A673 (cell line): ENCODE results near the gene GOLGA1. TPM values are rescaled to one million over a fixed set of nuclear protein-coding genes. Genes with fewer than 3 reads are reported as not detected.

Source experiments
- BruUV-seq: library from RNA; stranded (reverse); fragments of 400-500 nt; replicated peaks from 2 replicates; lab custom pipeline; 2021; lab: Mats Ljungman, UMichigan
- CTCF ChIA-PET: fragments of 300-600 bp; sonication (Branson Sonifier 250); formaldehyde crosslinking; loops from one replicate; lab custom pipeline; 2022; ENCODE audit warnings: antibody characterized with exemption; lab: Charles Lee
- POLR2A ChIA-PET: fragments of 300-600 bp; sonication (Branson Sonifier 250); formaldehyde crosslinking; loops from one replicate; lab custom pipeline; 2022; ENCODE audit warnings: antibody characterized with exemption; ENCODE audit not compliant: low non-redundant PET; lab: Charles Lee
- DNase-seq: peaks from one replicate; pipeline ENCODE4 v3.0.0-alpha.2; 2015; ENCODE audit warnings: low spot score
- H3K27ac ChIP-seq: fragments of 200-600 bp; sonication (generic); 2 replicates; pipeline ENCODE4 v1.5.1; 2016; ENCODE audit warnings: mixed run types, low read depth, mild to moderate bottlenecking, mixed read lengths, antibody characterized with exemption, low read length; ENCODE audit not compliant: poor library complexity, severe bottlenecking
- H3K27me3 ChIP-seq: fragments of 200-600 bp; sonication (generic); replicated peaks from 2 replicates; pipeline ENCODE4 v1.6.1; 2017; ENCODE audit warnings: mixed run types, low read depth, mild to moderate bottlenecking, mixed read lengths, antibody characterized with exemption, low read length; ENCODE audit not compliant: insufficient read depth, poor library complexity
- H3K36me3 ChIP-seq: fragments of 200-600 bp; sonication (generic); 2 replicates; pipeline ENCODE4 v1.6.1; 2016; ENCODE audit warnings: mixed run types, mild to moderate bottlenecking, mixed read lengths, antibody characterized with exemption, low read length; ENCODE audit not compliant: insufficient read depth, poor library complexity, severe bottlenecking
- H3K4me1 ChIP-seq: fragments of 200-600 bp; sonication (generic); 2 replicates; pipeline ENCODE4 v1.6.1; 2017; ENCODE audit warnings: mixed run types, mild to moderate bottlenecking, mixed read lengths, antibody characterized with exemption, low read length; ENCODE audit not compliant: insufficient read depth, poor library complexity, severe bottlenecking
- H3K4me3 ChIP-seq: fragments of 200-600 bp; sonication (generic); 2 replicates; pipeline ENCODE4 v1.5.1; 2016; ENCODE audit warnings: low read depth, mixed run types, mild to moderate bottlenecking, mixed read lengths, low read length; ENCODE audit not compliant: poor library complexity, severe bottlenecking
- H3K9me3 ChIP-seq: fragments of 200-600 bp; sonication (generic); 2 replicates; pipeline ENCODE4 v1.6.1; 2016; ENCODE audit warnings: mixed run types, low read depth, mild to moderate bottlenecking, mixed read lengths, antibody characterized with exemption, low read length; ENCODE audit not compliant: poor library complexity, severe bottlenecking
- EZH2 ChIP-seq: fragments of 200-600 bp; sonication (generic); IDR thresholded peaks from 2 replicates; pipeline ENCODE4 v1.6.1; 2017; ENCODE audit warnings: borderline replicate concordance, low read depth, mild to moderate bottlenecking, mixed read lengths, antibody characterized with exemption, low read length; ENCODE audit not compliant: poor library complexity, severe bottlenecking
- intact Hi-C: fragments of 100-400 bp; cut with micrococcal nuclease; formaldehyde crosslinking; loops from one replicate; pipeline ENCODE4 v1.10.0; 2022; ENCODE audit not compliant: unreplicated experiment
- total RNA-seq: library from RNA; stranded (reverse); gene quantifications from 2 replicates; pipeline ENCODE4 v1.2.3, GENCODE V29; 2021
- TF ChIP-seq, protein P1 (sequence below): fragments of 300-800, 200-600 bp; sonication (generic); conservative IDR thresholded peaks from 2 replicates; pipeline ENCODE4 v1.5.1; 2017; ENCODE audit warnings: low read depth, mild to moderate bottlenecking, antibody characterized with exemption, low read length, moderate library complexity, mixed read lengths

GOLGA1 gene
- total RNA-seq, 1 experiment from 2014 or later = 21.7 TPM

DNA sequence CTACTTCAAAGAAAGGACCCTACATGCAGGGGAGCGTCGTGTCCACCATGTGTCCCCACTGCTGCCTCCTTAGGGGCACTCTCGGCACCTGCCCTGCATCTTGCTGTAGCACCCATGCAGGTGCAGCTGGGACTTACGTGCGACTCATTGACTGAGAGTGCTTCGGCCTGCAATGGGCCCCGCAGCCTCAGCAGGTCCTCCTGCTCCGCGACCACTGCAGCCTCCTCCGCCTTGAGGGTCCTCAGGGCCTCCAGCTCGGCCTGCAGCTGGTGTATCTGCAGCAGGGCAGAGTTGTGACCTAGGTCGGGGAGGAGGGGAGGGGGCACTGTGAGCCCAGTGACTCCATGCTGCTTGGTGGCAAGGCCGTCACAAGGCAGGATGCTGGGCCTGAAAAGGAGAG lies 51.9 kb downstream of the GOLGA1 start:
- no peak overlapping the region for H3K27ac ChIP-seq
- CTCF ChIA-PET = no interaction called here
- H3K4me3 ChIP-seq = no peak overlapping the region
- POLR2A ChIA-PET = no interaction called here
- intact Hi-C loops = no loop called here
- H3K36me3 ChIP-seq = peaks cover 12% of the 10 kb centered on the region
- DNase-seq = no peak
- no TSS peak for BruUV-seq
- H3K4me1 ChIP-seq = no peaks in the 10 kb centered on the region
- H3K27me3 ChIP-seq = no peaks in the 10 kb centered on the region
- no peaks in the 10 kb centered on the region for H3K9me3 ChIP-seq
- TF ChIP-seq, protein P1, sequence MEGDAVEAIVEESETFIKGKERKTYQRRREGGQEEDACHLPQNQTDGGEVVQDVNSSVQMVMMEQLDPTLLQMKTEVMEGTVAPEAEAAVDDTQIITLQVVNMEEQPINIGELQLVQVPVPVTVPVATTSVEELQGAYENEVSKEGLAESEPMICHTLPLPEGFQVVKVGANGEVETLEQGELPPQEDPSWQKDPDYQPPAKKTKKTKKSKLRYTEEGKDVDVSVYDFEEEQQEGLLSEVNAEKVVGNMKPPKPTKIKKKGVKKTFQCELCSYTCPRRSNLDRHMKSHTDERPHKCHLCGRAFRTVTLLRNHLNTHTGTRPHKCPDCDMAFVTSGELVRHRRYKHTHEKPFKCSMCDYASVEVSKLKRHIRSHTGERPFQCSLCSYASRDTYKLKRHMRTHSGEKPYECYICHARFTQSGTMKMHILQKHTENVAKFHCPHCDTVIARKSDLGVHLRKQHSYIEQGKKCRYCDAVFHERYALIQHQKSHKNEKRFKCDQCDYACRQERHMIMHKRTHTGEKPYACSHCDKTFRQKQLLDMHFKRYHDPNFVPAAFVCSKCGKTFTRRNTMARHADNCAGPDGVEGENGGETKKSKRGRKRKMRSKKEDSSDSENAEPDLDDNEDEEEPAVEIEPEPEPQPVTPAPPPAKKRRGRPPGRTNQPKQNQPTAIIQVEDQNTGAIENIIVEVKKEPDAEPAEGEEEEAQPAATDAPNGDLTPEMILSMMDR = no peak
- no peak for TF ChIP-seq EZH2

DNA sequence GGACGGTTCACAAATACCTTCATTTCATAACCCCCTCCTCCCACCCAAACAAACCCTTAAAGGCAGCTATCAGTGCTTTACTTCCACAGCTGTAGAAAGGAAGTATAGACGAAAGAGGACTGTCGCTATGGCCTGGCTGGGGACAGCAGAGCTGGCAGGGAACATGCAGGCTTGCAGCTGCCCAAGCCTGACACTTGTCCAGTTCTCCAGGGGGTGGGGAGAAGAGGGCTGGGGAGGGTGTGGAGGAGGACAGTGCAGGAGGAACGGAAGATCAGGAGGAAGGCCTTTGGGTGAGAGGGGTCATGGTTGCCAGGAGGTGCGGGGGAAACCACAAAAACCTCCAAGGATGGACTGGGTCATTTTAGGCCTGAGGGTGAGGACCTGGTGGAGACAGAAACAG lies 53.1 kb downstream of the GOLGA1 start:
- CTCF ChIA-PET = no interaction called here
- H3K27ac ChIP-seq = no peak overlapping the region
- POLR2A ChIA-PET = no interaction called here

DNA sequence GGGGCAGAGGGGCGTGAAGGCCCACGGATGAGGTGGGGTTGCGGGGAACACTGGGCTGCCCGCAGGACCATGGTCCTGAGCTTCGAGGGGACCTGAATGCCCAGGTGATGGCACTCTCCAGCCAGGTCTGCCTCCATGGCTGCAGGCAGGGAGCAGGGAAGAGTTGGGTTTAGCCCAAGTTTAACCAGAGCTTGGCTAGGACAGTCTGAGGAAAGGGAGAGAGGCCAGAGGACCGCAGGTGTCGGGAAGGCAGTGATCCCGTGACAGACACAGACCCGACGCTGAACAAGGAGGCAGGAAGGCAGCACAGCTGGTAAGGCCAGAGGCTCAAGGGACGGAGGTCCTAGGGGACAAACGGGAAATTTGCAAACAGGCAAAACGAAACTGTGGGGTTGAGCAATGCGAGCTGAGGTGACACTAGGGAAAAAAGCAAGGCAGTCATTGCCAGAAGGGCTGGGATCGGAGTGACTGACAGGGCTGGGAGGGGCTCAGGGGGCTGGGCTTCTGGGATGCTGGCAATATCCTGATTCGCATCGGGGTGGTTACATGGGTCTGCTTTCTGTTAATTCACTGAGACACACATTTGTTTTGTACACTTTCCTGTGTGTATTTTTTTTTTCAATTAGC lies 53.9 kb downstream of the GOLGA1 start:
- H3K4me3 ChIP-seq = no peak overlapping the region
- no peak for TF ChIP-seq EZH2
- TF ChIP-seq, protein P1 = no peak
- no peak for DNase-seq
- peaks cover 12% of the 10 kb centered on the region for H3K36me3 ChIP-seq
- ChIA-PET CTCF (interaction anchor here (0.8 kb wide), 1 partner anchor 9 kb away, joined by 3 read pairs; no protein-coding TSS in a partner anchor), POLR2A (no interaction called here)
- H3K4me1 ChIP-seq = no peaks in the 10 kb centered on the region
- BruUV-seq = no TSS peak
- no peaks in the 10 kb centered on the region for H3K27me3 ChIP-seq
- no peaks in the 10 kb centered on the region for H3K9me3 ChIP-seq
- intact Hi-C loops = no loop called here
- H3K27ac ChIP-seq = no peak overlapping the region

More for the DNA sequence above, 53.1 kb downstream of the GOLGA1 start:
- BruUV-seq = no TSS peak
- Histone ChIP-seq H3K27me3 (no peaks in the 10 kb centered on the region), H3K4me3 (no peak overlapping the region), H3K36me3 (peaks cover 12% of the 10 kb centered on the region), H3K4me1 (no peaks in the 10 kb centered on the region), H3K9me3 (no peaks in the 10 kb centered on the region)
- intact Hi-C loops = no loop called here
- no peak for DNase-seq
- TF ChIP-seq EZH2 = no peak
- TF ChIP-seq, protein P1 = no peak
